Epidermal melanocyte (primary cell): ENCODE measurements around the gene ODF2.
"Not testable (repeated sequence)": the region's sequence is repeated elsewhere in the genome, so short reads cannot be mapped to it uniquely, and the experiment has no call there.

Experiments used
- DNase-seq: peaks from one replicate; pipeline ENCODE4 v3.0.0; 2011; ENCODE audit warnings: low spot score; ENCODE audit not compliant: insufficient read length

The ODF2 gene

DNA sequence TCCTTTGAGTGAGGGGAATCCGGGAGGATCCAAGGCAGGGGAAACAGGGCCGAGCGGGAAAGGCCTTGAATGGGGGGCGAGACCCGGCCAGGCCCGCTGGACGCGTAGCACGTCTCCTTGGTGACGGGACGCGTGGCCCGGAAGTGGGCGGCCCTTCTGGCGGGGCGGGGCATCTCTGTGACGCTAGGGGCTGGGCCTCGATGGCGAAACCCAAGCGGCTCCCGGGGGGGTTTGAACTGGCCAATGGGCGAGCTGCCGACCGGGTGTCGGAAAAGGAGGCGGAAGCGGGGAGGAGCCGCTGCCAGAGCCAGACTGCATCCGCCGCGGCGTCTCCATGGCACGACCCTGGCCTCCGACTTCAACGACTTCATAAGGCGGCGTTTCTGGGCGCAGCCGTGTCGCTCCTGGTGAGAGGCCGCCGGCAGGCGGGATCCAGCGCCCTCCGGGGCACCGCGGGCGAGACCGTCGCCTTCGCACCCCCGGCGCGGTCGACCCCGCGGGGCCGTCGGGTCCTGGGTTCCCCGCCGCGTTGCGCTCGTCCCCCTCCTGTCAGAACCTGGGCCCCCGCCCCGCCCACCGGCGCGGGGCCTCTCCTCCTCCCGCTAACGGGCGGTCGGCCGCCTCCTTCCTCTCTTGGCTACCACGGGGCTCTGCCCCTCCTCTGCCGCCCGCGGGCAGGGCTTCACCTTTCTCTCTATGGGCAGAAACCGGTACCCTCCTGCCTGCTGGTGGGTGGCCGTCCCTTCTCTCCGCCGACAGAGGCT lies at the start of gene ODF2:
ODF2 (plus strand) TSS at position 158 of the 764 bp plus-strand sequence; CDS start at position 244, 86 bp downstream.
- peak; percentile 97 for DNase-seq

DNA sequence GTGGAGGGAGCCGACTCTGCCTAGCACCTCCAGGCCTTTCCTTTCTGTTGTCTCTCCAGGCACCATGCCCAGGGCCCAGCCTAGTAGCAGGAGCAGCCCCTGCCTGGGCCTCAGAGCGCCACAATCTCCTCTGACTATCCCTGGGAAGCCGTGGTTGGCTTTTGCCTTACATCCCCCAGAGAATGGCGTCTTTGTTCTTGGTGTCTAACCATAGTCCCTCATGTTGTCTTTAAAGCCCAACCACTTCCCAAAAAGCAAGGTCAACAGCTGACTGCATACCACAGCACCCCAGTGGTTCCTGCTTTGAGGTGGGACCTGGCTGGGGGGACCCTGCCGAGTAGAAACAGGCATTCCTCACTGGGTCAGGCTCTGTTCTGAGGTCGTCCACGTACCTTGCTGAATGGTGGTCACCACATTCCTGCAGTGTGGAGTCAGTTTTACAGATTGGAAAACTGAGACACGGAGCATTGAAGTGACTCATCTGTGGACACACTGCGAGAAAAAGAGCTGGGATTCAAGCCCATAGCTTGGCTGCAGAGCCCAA lies 48.9 kb upstream of the ODF2 start:
- DNase-seq, result peak; percentile 46

DNA sequence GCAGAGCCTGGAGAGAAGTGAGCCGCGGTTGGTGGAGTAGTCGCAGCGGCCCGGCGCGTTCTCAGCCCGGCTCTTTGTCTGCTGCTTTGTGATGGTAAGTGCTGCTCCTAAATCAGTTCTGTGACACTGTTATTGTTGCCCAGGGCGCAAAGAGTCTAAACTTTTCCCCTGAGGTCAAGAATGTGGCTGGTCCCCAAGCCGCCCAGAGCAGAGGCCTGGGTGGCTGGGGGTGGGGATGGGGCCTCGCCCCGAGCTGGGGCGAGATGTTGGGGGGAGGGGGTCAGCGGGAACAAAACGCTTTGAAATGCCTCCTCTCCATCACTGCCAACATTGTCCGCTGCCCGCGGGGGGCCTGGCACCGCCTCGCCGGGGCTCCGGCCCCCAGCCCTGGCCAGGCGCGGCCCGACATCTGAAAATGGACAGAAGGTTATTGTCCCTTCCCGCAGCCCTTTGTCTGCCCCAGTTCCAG lies 46.8 kb upstream of the ODF2 start:
- DNase-seq, result no peak

DNA sequence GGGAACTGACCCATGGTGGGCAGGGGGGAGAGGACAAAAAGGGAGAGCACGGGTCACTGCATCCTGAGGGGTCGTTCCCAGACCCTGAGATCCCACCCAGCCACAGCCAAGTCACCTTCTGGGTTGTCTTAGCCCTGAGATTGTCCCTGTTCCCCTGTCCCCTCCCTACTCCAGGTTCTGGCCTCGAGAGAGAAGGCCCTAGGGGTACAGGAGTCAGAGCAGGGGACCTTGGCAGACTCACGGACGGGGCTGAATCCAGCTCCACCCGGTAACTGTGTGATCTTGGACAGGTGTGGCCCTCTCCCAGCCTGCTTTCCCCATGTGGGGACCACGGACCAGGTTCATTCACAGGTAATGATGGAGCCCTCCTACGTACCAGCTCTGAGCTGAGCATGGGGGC lies 46.4 kb upstream of the ODF2 start:
- no peak for DNase-seq

DNA sequence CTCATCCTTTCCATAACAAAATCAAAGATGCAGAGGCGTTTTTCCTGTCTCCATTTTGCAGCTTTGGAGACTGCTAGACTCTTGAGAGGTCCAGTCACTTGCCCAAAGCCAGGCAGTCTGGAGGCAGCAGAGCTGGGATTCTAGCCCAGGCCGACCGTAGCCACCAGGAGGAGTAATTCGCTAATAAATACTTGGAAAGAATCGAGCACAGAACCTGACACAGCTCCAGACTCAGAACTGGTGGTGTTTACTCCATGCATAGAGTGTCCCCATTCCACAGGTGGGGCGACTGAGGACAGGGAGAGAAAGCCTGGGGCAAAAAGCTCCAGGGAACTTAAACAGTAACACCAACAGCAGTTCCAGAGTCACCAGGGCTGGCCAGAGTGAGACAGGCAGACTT lies 45.8 kb upstream of the ODF2 start:
- DNase-seq, result no peak

DNA sequence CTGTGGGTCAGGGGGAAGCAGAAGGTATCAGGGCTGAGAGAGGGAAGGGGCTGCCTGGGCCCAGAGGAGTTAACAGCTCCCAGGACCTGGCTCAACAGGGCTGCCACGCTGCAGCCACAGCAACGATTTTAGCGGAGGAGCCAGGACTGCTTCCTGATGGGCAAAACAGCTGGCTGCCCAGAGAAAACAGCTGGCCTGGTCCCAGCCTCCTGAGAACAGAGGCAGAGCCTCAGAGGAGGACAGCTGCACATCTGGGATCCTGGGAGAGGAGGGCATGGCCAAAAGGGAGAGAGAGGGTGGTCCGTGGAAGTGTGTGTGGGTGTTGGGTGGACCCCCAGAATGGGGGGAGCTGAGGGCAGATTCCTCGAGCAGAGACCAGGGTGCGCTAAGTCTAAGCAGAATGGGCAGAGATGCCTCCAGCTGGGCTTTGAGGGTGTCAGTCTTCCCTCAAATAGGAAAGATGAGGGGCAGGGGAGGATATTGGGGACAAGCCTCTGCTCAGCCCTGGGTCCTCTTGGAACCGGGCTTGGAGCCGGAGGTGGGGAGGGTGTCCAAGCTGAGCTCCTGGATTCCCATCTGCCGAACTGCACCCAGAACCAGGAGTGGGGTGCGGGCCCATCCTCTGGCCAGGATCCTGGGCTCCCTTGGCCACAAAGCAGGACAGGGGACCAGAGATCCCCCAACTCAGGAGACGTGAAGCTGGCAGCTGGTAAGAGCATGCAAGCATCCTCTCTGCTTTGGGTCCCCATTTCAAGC lies 44.3 kb upstream of the ODF2 start:
- no peak for DNase-seq

DNA sequence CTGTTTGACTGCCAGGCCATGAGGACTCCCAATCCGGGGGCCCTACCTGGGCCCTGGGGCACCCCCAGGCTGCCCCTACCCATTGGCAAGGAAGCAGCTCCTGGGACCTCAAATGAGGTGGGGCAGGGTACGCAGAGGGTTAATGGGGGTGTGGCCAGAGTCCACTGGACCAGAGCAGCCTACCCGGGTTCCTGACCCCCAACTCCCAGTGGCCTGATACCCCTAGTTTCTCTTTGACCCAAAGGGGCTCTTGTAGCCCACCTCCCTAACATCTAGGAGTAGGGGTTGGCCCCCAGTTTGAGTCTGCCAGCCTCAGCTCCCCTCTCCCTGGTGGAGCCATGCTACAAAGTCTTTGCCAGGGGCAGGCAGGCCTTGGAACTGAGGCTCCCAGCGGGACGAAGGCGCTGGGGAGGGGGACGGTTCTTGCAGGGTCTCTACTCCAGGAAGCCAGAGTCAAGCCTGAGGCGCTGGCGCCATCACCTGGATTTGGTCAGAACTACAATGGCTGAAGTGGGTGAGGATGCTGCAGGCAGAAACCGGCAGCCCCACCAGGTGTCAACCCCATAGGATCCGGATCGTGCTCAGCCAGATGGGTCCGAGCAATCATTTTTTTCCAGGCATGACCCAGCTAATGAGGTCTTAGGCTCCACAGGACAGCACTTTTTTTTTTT lies 43.6 kb upstream of the ODF2 start:
- DNase-seq, result peak; percentile 30

DNA sequence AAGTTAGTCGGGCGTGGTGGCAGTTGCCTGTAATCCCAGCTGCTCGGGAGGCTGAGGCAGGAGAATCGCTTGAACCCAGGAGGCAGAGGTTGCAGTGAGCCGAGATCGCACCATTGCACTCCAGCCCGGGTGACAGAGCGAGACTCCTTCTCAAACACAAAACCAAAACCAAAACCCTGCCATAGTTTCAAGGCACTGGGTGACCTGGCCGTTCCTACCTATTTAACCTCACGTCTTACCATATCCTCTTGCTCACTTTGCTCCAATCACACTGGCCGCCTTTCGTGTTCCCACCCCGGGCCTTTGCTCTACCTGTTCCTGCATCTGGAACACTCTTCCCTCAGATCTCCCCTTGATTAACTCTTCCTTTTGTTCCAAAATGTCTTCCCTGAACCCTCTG lies 42.1 kb upstream of the ODF2 start:
- DNase-seq, result not testable (repeated sequence)

DNA sequence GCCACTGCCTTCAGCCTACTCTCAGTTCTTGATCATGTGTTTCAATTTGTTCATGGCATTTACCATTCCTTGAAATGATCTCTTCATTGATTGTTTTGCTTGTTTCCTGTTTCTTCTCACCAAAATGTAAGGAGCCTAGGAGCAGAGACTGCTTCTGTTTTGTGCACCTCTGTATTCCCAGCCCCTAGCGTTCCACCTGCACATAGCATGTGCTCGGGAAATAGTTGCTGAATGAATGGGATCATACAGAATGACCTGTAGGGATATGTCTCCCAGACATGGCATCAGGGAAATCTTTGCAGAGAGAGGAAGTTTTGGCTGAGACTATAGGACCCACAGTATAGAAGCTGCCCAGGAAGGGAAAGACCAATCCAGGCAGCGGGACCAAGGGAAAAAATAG lies 41.3 kb upstream of the ODF2 start:
- DNase-seq, result no peak

DNA sequence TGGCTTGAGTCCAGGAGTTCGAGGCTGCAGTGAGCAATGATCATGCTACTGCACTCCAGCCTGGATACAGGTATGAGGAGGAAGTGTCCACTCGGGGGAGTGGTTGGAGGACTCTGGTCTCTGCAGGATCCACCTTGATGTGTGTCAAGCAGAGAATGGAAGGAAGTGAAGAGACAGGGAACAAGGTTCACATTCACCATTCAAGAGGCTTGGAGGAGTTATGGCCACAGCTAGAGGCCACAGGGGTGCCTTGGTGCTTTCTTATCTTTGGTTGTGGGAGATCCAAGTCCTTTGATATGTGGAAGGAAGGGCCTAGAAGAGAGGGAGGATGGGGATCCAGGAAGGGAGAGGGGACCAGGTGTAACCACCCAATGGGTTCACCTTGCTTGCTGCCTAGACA lies 40.5 kb upstream of the ODF2 start:
- DNase-seq, result no peak

DNA sequence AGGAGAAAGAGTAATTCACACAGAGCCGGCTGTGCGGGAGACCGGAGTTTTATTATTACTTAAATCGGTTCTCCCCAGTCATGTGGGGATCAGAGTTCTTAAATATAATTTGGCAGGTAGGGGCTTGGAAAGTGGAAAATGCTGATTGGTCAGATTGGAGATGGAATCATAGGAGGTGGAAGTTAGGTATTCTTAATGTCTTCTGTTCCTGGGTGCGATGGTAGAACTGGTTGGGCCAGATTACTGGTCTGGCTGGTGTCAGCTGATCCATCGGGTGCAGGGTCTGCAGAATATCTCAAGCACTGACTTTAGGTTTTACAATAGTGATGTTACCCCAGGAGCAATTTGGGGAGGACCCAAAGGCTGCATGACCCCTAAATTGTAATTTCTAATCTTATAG lies 39.8 kb upstream of the ODF2 start:
- DNase-seq, result no peak

DNA sequence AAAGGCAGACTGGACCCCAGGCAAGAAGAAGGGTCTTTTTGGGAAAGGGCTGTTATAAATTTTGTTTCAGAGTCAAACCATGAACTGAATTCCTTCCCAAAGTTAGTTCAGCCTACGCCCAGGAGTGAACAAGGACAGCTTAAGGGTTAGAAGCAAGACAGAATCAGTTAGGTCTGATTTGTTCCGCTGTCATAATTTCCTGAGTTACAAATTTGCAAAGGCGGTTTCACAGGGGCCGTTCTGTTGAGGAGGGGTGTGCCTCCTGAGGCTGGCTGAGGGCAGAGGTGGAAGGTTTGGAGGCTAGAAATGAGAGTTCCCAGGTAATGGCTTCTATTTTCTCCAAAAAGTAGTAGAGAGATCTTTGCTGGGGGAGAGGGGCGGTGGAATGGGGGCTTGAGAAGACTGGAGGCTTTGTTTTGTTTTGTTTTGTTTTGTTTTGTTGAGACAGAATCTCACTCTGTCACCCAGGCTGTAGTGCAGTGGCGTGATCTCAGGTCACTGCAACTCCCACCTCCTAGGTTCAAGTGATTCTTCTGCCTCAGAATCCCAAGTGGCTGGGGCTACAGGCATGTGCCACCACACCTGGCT lies 39.3 kb upstream of the ODF2 start:
- no peak for DNase-seq

DNA sequence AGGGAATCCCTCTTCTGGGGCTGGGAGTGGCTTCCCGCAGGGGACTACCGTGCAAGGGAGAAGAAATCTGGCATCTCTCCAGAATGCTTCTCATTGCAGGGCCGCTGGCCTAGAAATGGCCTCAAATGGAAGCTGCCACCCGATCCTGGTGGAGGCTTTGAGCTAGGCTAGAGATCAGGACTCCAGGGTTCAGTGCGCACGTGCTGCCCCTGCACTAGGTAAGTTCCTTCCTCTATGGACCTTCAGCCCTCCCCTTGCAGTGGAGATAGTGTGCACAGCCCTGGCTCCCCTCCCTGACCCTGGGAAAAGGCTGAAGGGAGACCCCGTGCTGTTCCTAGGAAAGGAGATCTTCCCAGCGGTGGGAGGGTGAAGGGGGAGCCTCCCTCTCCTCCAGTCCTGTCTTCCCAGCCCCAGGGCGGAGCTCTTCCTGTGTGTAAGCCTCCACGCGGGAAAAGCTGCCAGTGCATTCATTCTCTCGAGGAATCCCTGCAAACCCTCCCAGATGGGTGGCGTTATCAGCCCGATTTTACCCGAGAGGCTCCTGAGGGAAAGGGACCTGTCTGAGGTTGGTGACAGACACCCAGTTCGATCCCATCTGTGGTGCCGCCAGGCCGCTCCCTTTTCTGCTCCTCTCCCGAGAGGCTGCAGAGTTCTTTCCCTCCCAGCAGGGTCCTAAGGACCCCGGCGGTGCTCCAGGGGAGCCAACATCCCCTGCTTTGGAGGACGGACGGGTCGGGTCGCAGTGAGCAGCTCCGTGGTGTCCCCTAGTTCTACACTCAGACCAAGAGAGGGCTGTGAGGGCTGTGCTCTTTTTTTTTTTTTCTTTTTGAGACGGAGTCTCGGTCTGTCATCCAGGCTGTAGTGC lies 36.5 kb upstream of the ODF2 start:
- peak; percentile 42 for DNase-seq

DNA sequence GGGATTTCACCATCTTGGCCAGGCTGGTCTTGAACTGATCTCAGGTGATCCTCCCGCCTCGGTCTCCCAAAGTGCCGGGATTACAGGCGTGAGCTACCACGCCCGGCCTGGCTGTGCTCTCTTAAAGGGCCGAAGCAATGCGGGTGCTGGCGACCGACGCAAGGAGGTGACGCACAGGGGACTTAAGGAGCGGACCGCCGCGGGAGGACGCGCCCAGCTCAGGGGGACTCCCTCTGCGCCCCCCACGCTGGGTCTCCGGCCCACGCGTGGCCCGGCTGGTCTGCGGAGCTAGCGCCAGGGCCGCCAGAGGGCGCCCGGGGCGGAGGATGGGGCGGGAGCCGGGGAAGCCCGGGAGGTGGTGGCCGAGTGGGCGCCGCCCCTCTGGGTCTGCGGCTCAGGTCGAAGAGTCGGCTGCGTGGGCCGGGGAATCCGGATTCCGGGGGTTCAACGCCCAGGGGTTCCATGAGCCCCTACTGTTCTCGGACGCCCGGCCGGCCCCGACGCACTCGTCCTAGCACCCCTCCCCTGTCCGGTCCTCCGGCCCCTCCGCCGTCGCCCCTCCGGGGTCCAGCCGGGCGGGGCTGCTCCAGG lies 35.7 kb upstream of the ODF2 start:
- peak; percentile 51 for DNase-seq

DNA sequence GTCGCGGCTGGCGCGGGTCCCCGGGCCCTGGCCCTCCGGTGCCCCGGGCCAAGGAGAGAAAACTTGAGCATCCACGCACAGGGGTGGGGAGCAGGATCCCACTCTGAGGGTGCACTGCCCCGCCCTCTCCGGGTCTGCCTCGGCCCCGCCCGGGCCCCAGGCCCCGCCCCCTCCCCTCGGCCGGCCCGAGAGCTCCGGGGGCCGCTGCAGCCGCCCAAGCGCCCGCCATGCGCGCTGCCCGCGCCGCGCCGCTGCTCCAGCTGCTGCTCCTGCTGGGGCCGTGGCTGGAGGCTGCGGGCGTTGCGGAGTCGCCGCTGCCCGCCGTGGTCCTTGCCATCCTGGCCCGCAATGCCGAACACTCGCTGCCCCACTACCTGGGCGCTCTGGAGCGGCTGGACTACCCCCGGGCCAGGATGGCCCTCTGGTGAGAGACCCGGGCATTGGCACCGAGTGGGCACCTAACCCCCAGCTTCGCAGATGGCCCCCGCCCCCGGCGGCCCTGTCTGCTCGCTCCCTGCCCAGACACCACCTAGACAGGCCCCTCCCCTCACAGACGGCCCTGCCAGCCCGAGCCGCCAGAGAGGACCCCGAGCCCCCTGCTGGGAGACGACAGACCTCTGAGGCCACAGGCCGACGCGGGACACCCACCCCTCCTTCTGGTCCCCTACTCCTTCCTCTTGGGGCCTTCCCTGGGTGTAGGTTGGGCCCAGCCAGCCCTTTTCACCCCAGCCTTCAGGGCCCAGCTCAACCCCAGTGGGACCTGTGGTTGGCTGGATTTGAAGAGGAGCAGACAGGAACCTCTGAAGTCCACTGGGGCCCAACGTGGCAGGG lies 34.9 kb upstream of the ODF2 start, which contains the start of gene CERCAM:
CERCAM (plus strand) TSS at position 207 of the 831 bp plus-strand sequence; CDS start at position 228, 21 bp downstream.
- peak; percentile 42 for DNase-seq

DNA sequence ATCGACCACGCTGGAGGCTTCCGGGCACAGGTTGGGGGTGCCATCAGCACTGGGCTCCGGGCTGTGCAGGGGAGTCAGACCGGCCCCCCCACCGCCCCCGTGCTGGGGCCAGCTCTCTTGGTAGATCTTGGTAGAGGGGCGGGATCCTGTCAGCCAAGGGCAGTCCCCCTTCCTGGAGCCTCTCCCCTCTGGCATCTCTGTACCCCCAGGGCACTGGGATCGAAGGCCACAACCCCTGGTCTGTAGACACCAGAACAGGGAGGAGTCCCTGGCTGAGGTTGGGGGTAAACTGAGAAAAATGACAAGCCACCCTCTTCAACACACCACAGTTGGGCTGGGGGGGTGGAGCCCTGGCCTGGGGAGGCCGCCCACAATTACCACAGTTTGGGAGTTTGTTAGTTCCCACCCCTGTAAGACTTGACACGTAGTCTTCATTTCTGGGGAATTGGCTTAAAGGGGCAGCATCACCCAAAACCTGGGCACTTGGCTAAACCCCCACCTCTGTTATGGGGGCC lies 34.3 kb upstream of the ODF2 start:
- peak; percentile 51 for DNase-seq

DNA sequence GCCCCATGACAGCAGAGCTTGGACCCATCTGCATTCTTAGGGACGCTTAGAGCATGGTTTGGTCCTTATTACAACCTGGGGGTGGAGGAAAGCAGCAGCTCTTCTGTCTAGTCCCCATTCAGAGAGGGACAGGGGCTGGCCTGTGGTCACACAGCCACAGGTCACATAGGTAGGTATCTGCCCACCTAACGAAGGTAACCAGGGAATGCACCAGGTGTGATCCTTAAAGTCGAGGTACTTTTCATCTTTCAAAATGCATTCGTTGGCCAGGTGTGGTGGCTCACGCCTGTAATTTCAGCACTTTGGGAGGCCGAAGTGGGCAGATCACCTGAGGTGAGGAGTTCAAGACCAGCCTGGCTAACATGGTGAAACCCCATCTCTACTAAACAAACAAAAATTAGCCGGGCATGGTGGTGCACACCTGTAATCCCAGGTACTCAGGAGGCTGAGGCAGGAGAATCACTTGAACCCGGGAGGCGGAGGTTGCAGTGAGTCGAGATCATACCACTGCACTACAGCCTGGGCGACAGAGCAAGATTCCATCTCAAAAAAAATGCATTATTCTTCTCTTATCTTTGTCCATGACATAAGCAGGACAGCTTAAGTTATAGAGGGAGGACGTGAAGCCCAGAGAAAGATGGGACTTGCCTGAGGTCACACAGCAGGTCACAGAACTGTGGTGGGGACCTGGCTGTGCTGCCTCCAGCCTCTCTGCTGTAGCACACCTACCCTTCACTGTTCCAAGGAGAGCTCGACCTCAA lies 33.6 kb upstream of the ODF2 start:
- not testable (repeated sequence) for DNase-seq

DNA sequence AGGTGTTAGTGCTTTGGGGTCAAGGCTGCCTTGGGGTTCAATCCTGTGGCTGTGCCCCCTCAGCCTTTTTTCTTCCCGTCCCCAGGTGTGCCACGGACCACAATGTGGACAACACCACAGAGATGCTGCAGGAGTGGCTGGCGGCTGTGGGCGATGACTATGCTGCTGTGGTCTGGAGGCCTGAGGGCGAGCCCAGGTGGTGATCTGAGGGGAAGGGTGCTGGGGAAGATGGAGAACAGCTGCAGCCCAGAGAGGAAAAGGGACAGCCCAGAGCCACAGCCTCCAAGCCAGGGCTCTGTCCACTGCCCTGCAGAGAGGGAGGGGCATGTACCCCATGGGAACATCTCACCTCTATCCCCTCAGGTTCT lies 33.0 kb upstream of the ODF2 start:
- DNase-seq, result no peak
